ENCODE results near the gene PRPS1. TPM values are rescaled to one million over a fixed set of nuclear protein-coding genes. Genes with fewer than 3 reads are reported as not detected.

The PRPS1 gene
- total and polyA plus RNA-seq, 4 donors = 11.7 to 42.0 (median 33.0) TPM

GRCh38 chrX:107673933-107674479, 45.7 kb downstream of the PRPS1 start:
- Histone ChIP-seq H3K4me1 (ENCODE audit: control insufficient read depth in 5 of 5, insufficient read depth in 5 of 5, low read length in 5 of 5) (peaks cover 0 to 25% (median 8%) of the 10 kb centered on the region in 5 donors), H3K4me3 (no peak overlapping the region), H3K9me3 (ENCODE audit: control insufficient read depth in 4 of 4, insufficient read depth in 3 of 4, low read length in 3 of 4) (no peaks in the 10 kb centered on the region), H3K27ac (ENCODE audit: low read depth in 1 of 2, low read length in 1 of 2) (peak overlapping the region; percentile 79 to 95), H3K36me3 (ENCODE audit: control insufficient read depth in 4 of 4, insufficient read depth in 4 of 4, low read length in 4 of 4) (no peaks in the 10 kb centered on the region), H3K9ac (ENCODE audit: insufficient read depth in 1 of 2, low read length in 2 of 2) (peak overlapping the region in 1 of 2 donors; percentile 32), H3K27me3 (ENCODE audit: control insufficient read depth in 3 of 3, insufficient read depth in 3 of 3, low read length in 2 of 3) (peaks cover 0 to 13% (median 7%) of the 10 kb centered on the region in 3 donors)
- 4 to 32% methylated on average over 6 to 7 of the region's 7 CpGs for WGBS, 2 donors
- peak; percentile 69 for ATAC-seq (ENCODE audit: insufficient read depth, low FRiP score)
- DNase-seq = peak in 1 of 3 donors; percentile 31
- TF ChIP-seq CTCF (IDR thresholded peaks at IDR 0.05; ENCODE audit: control extremely low read depth, extremely low read depth) = no peak

- peak in 2 of 3 donors; percentile 39 to 68 for DNase-seq
- 9 to 37% methylated on average over 9 of the region's 9 CpGs for whole genome bisulfite sequencing, 2 donors
- Histone ChIP-seq H3K36me3 (ENCODE audit: control insufficient read depth in 4 of 4, insufficient read depth in 4 of 4, low read length in 4 of 4) (no peaks in the 10 kb centered on the region), H3K4me3 (no peak overlapping the region), H3K27me3 (ENCODE audit: control insufficient read depth in 3 of 3, insufficient read depth in 3 of 3, low read length in 2 of 3) (peaks cover 0 to 18% (median 7%) of the 10 kb centered on the region in 3 donors), H3K9ac (ENCODE audit: insufficient read depth in 1 of 2, low read length in 2 of 2) (no peak overlapping the region), H3K9me3 (ENCODE audit: control insufficient read depth in 4 of 4, insufficient read depth in 3 of 4, low read length in 3 of 4) (no peaks in the 10 kb centered on the region), H3K4me1 (ENCODE audit: control insufficient read depth in 5 of 5, insufficient read depth in 5 of 5, low read length in 5 of 5) (peaks cover 0 to 25% (median 6%) of the 10 kb centered on the region in 5 donors), H3K27ac (ENCODE audit: low read depth in 1 of 2, low read length in 1 of 2) (peak overlapping the region; percentile 79 to 95)
- ATAC-seq (ENCODE audit: insufficient read depth, low FRiP score) = no peak
- TF ChIP-seq CTCF (IDR thresholded peaks at IDR 0.05; ENCODE audit: control extremely low read depth, extremely low read depth) = no peak
Observed at GRCh38 chrX:107674480-107675364, 46.4 kb downstream of the PRPS1 start.

GRCh38 chrX:107675365-107675654, 47.0 kb downstream of the PRPS1 start:
- no peaks in the 10 kb centered on the region for H3K36me3 ChIP-seq (ENCODE audit: control insufficient read depth in 4 of 4, insufficient read depth in 4 of 4, low read length in 4 of 4)
- no peak overlapping the region for H3K4me3 ChIP-seq
- no peaks in the 10 kb centered on the region for H3K9me3 ChIP-seq (ENCODE audit: control insufficient read depth in 4 of 4, insufficient read depth in 3 of 4, low read length in 3 of 4)
- H3K4me1 ChIP-seq (ENCODE audit: control insufficient read depth in 5 of 5, insufficient read depth in 5 of 5, low read length in 5 of 5) = peaks cover 0 to 25% (median 7%) of the 10 kb centered on the region in 5 donors
- peak overlapping the region in 1 of 2 donors; percentile 58 for H3K9ac ChIP-seq (ENCODE audit: insufficient read depth in 1 of 2, low read length in 2 of 2)
- DNase-seq (no peak), ATAC-seq (ENCODE audit: insufficient read depth, low FRiP score) (no peak)
- peak overlapping the region; percentile 79 to 95 for H3K27ac ChIP-seq (ENCODE audit: low read depth in 1 of 2, low read length in 1 of 2)
- WGBS, 2 donors = 10 to 73% methylated on average over 1 of the region's 1 CpG
- peaks cover 0 to 21% (median 7%) of the 10 kb centered on the region in 3 donors for H3K27me3 ChIP-seq (ENCODE audit: control insufficient read depth in 3 of 3, insufficient read depth in 3 of 3, low read length in 2 of 3)
- TF ChIP-seq CTCF (IDR thresholded peaks at IDR 0.05; ENCODE audit: control extremely low read depth, extremely low read depth) = no peak
